Measurements from ENCODE around the gene TIMELESS.

The TIMELESS gene

GRCh38 chr12:56398324-56398723 lies 50.9 kb downstream of the TIMELESS start:
- Histone ChIP-seq H3K4me1 (ENCODE audit: control insufficient read depth in 2 of 2, insufficient read depth in 1 of 2, low read depth in 1 of 2, low read length in 2 of 2) (no peaks in the 10 kb centered on the region), H3K36me3 (replicated peaks in 1 of 2; ENCODE audit: control insufficient read depth in 2 of 2, insufficient read depth in 2 of 2, low read length in 2 of 2) (no peaks in the 10 kb centered on the region), H3K27me3 (ENCODE audit: control insufficient read depth in 3 of 3, insufficient read depth in 3 of 3, low read depth in 1 of 3, low read length in 3 of 3) (no peaks in the 10 kb centered on the region), H3K4me3 (ENCODE audit: low read length in 2 of 2) (no peak overlapping the region), H3K9me3 (replicated peaks in 1 of 2; ENCODE audit: control insufficient read depth in 2 of 2, insufficient read depth in 1 of 2, low read depth in 1 of 2, low read length in 2 of 2) (peaks cover 0 to 13% of the 10 kb centered on the region in 2 donors), H3K4ac (ENCODE audit: low read length) (no peak overlapping the region), H3K79me1 (ENCODE audit: low read depth, low read length) (no peaks in the 10 kb centered on the region), H3K4me2 (ENCODE audit: insufficient read depth, low read length, poor library complexity, severe bottlenecking) (no peak overlapping the region), H3K18ac (ENCODE audit: low read length) (no peak overlapping the region), H2BK5ac (ENCODE audit: low read length) (no peak overlapping the region), H2BK12ac (ENCODE audit: low read length) (no peak overlapping the region), H4K91ac (ENCODE audit: low read depth, low read length, poor library complexity) (no peak overlapping the region), H4K8ac (ENCODE audit: low read depth, low read length) (no peak overlapping the region), H3K27ac (replicated peaks; ENCODE audit: low read length) (no peak overlapping the region), H3K9ac (ENCODE audit: low read depth, low read length, poor library complexity) (no peak overlapping the region), H3K23ac (ENCODE audit: low read depth, low read length, poor library complexity) (no peak overlapping the region), H2BK15ac (ENCODE audit: low read length) (no peak overlapping the region), H3K14ac (ENCODE audit: low read length) (no peak overlapping the region), H2AFZ (ENCODE audit: low read length) (no peak overlapping the region), H2BK120ac (ENCODE audit: low read depth, low read length) (no peak overlapping the region), H2AK5ac (ENCODE audit: low read depth, low read length) (no peak overlapping the region)
- no peak for DNase-seq (ENCODE audit: low spot score)

- Histone ChIP-seq H3K18ac (ENCODE audit: low read length) (no peak overlapping the region), H3K27ac (replicated peaks; ENCODE audit: low read length) (no peak overlapping the region), H3K9ac (ENCODE audit: low read depth, low read length, poor library complexity) (no peak overlapping the region), H2BK120ac (ENCODE audit: low read depth, low read length) (no peak overlapping the region), H3K27me3 (ENCODE audit: control insufficient read depth in 3 of 3, insufficient read depth in 3 of 3, low read depth in 1 of 3, low read length in 3 of 3) (no peaks in the 10 kb centered on the region), H3K4me1 (ENCODE audit: control insufficient read depth in 2 of 2, insufficient read depth in 1 of 2, low read depth in 1 of 2, low read length in 2 of 2) (peaks cover 2% of the 10 kb centered on the region in 2 donors), H2BK12ac (ENCODE audit: low read length) (no peak overlapping the region), H3K14ac (ENCODE audit: low read length) (no peak overlapping the region), H2BK5ac (ENCODE audit: low read length) (no peak overlapping the region), H3K79me1 (ENCODE audit: low read depth, low read length) (no peaks in the 10 kb centered on the region), H4K91ac (ENCODE audit: low read depth, low read length, poor library complexity) (no peak overlapping the region), H3K23ac (ENCODE audit: low read depth, low read length, poor library complexity) (no peak overlapping the region), H4K8ac (ENCODE audit: low read depth, low read length) (no peak overlapping the region), H3K4me2 (ENCODE audit: insufficient read depth, low read length, poor library complexity, severe bottlenecking) (no peak overlapping the region), H2AK5ac (ENCODE audit: low read depth, low read length) (no peak overlapping the region), H3K36me3 (replicated peaks in 1 of 2; ENCODE audit: control insufficient read depth in 2 of 2, insufficient read depth in 2 of 2, low read length in 2 of 2) (no peaks in the 10 kb centered on the region), H2BK15ac (ENCODE audit: low read length) (no peak overlapping the region), H3K4me3 (ENCODE audit: low read length in 2 of 2) (no peak overlapping the region), H3K9me3 (replicated peaks in 1 of 2; ENCODE audit: control insufficient read depth in 2 of 2, insufficient read depth in 1 of 2, low read depth in 1 of 2, low read length in 2 of 2) (no peaks in the 10 kb centered on the region), H2AFZ (ENCODE audit: low read length) (no peak overlapping the region), H3K4ac (ENCODE audit: low read length) (no peak overlapping the region)
- no peak for DNase-seq (ENCODE audit: low spot score)
- WGBS, 2 donors (ENCODE audit: extremely low coverage in 2 of 2, insufficient read length in 2 of 2, insufficient replicate concordance in 1 of 2), result no CpG with 5 or more reads among the region's 2 CpGs
Measured at GRCh38 chr12:56392331-56392730, 56.9 kb downstream of the TIMELESS start.

GRCh38 chr12:56391721-56392120 lies 57.5 kb downstream of the TIMELESS start:
- Histone ChIP-seq H3K4me2 (ENCODE audit: insufficient read depth, low read length, poor library complexity, severe bottlenecking) (no peak overlapping the region), H3K27me3 (ENCODE audit: control insufficient read depth in 3 of 3, insufficient read depth in 3 of 3, low read depth in 1 of 3, low read length in 3 of 3) (no peaks in the 10 kb centered on the region), H4K91ac (ENCODE audit: low read depth, low read length, poor library complexity) (no peak overlapping the region), H3K9me3 (replicated peaks in 1 of 2; ENCODE audit: control insufficient read depth in 2 of 2, insufficient read depth in 1 of 2, low read depth in 1 of 2, low read length in 2 of 2) (no peaks in the 10 kb centered on the region), H2BK120ac (ENCODE audit: low read depth, low read length) (no peak overlapping the region), H3K4me3 (ENCODE audit: low read length in 2 of 2) (no peak overlapping the region), H3K9ac (ENCODE audit: low read depth, low read length, poor library complexity) (no peak overlapping the region), H2AK5ac (ENCODE audit: low read depth, low read length) (no peak overlapping the region), H3K27ac (replicated peaks; ENCODE audit: low read length) (no peak overlapping the region), H3K4ac (ENCODE audit: low read length) (no peak overlapping the region), H3K36me3 (replicated peaks in 1 of 2; ENCODE audit: control insufficient read depth in 2 of 2, insufficient read depth in 2 of 2, low read length in 2 of 2) (no peaks in the 10 kb centered on the region), H2BK15ac (ENCODE audit: low read length) (no peak overlapping the region), H2BK12ac (ENCODE audit: low read length) (no peak overlapping the region), H3K14ac (ENCODE audit: low read length) (no peak overlapping the region), H2AFZ (ENCODE audit: low read length) (no peak overlapping the region), H4K8ac (ENCODE audit: low read depth, low read length) (no peak overlapping the region), H3K23ac (ENCODE audit: low read depth, low read length, poor library complexity) (no peak overlapping the region), H3K4me1 (ENCODE audit: control insufficient read depth in 2 of 2, insufficient read depth in 1 of 2, low read depth in 1 of 2, low read length in 2 of 2) (peaks cover 2 to 5% of the 10 kb centered on the region in 2 donors), H3K18ac (ENCODE audit: low read length) (no peak overlapping the region), H3K79me1 (ENCODE audit: low read depth, low read length) (no peaks in the 10 kb centered on the region), H2BK5ac (ENCODE audit: low read length) (no peak overlapping the region)
- no peak for DNase-seq (ENCODE audit: low spot score)
- no CpG with 5 or more reads among the region's 1 CpG for WGBS, 2 donors (ENCODE audit: extremely low coverage in 2 of 2, insufficient read length in 2 of 2, insufficient replicate concordance in 1 of 2)

GRCh38 chr12:56389412-56389811 lies 59.8 kb downstream of the TIMELESS start:
- Histone ChIP-seq H3K4me2 (ENCODE audit: insufficient read depth, low read length, poor library complexity, severe bottlenecking) (no peak overlapping the region), H2BK15ac (ENCODE audit: low read length) (no peak overlapping the region), H2BK120ac (ENCODE audit: low read depth, low read length) (no peak overlapping the region), H3K4ac (ENCODE audit: low read length) (no peak overlapping the region), H4K8ac (ENCODE audit: low read depth, low read length) (no peak overlapping the region), H3K27me3 (ENCODE audit: control insufficient read depth in 3 of 3, insufficient read depth in 3 of 3, low read depth in 1 of 3, low read length in 3 of 3) (no peaks in the 10 kb centered on the region), H3K27ac (replicated peaks; ENCODE audit: low read length) (no peak overlapping the region), H3K36me3 (replicated peaks in 1 of 2; ENCODE audit: control insufficient read depth in 2 of 2, insufficient read depth in 2 of 2, low read length in 2 of 2) (no peaks in the 10 kb centered on the region), H2BK12ac (ENCODE audit: low read length) (no peak overlapping the region), H2AFZ (ENCODE audit: low read length) (no peak overlapping the region), H3K14ac (ENCODE audit: low read length) (no peak overlapping the region), H3K4me1 (ENCODE audit: control insufficient read depth in 2 of 2, insufficient read depth in 1 of 2, low read depth in 1 of 2, low read length in 2 of 2) (peaks cover 2 to 5% of the 10 kb centered on the region in 2 donors), H3K9me3 (replicated peaks in 1 of 2; ENCODE audit: control insufficient read depth in 2 of 2, insufficient read depth in 1 of 2, low read depth in 1 of 2, low read length in 2 of 2) (no peaks in the 10 kb centered on the region), H3K18ac (ENCODE audit: low read length) (no peak overlapping the region), H3K79me1 (ENCODE audit: low read depth, low read length) (no peaks in the 10 kb centered on the region), H3K4me3 (ENCODE audit: low read length in 2 of 2) (no peak overlapping the region), H4K91ac (ENCODE audit: low read depth, low read length, poor library complexity) (no peak overlapping the region), H2BK5ac (ENCODE audit: low read length) (no peak overlapping the region), H3K9ac (ENCODE audit: low read depth, low read length, poor library complexity) (no peak overlapping the region), H3K23ac (ENCODE audit: low read depth, low read length, poor library complexity) (no peak overlapping the region), H2AK5ac (ENCODE audit: low read depth, low read length) (no peak overlapping the region)
- DNase-seq (ENCODE audit: low spot score), result no peak
- no CpG with 5 or more reads among the region's 5 CpGs for WGBS, 2 donors (ENCODE audit: extremely low coverage in 2 of 2, insufficient read length in 2 of 2, insufficient replicate concordance in 1 of 2)

All from neuronal stem cell (in vitro differentiated cells).